ENCODE results near the gene WDR33. TPM values are rescaled to one million over a fixed set of nuclear protein-coding genes. Genes with fewer than 3 reads are reported as not detected.

The WDR33 gene
- total and polyA plus RNA-seq, 4 donors, result 8.2 to 37.5 (median 22.4) TPM

DNA sequence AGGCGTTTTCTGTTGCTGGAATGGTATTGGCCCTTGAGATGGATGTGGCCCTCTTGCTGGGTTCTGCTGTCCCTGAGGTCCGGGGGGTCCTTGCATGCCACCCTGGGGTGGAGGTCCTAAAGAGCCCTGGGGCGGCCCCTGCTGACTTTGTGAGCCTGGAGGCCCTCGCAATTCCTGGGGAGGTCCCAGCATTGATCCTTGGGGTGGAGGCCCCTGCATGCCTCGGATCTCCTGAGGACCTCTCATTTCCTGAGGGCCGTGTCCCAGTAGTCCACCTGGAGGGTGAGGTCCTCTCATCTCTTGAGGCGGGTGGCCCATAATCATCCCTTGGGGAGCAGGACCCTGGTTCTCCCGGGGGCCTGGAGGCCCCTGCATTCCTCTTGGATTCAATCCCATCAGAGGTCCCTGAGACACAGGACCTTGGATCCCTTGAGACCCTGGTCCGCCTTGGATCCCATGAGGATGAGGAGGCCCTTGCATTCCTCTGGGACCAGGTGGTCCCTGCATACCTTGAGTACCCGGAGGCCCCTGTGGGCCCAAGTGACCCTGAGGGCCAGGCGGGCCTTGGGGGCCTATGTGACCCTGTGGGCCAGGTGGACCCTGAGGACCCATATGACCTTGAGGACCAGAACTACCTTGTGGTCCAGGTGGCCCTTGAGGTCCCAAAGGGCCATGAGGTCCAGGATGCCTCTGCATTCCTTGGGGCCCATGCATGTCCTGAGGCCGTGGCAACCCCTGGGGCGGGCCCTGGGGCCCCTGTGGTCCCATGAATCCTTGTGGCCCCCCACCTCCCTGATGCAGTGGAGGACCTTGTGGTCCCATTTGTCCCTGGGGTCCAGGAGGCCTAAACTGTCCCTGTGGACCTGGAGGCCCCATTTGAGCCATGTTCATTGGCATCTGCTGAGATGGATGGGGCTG is 91.4 kb downstream of the WDR33 start:
- H3K4me1 ChIP-seq (ENCODE audit: control insufficient read depth in 4 of 4, insufficient read depth in 4 of 4, low read length in 3 of 4), result no peaks in the 10 kb centered on the region
- no peaks in the 10 kb centered on the region for H3K9me3 ChIP-seq (ENCODE audit: control insufficient read depth in 4 of 4, low read length in 3 of 4)
- H3K27ac ChIP-seq (ENCODE audit: low read depth in 1 of 2, low read length in 2 of 2), result no peak overlapping the region
- H3K9ac ChIP-seq (ENCODE audit: low read depth in 1 of 2, low read length in 2 of 2), result no peak overlapping the region
- H3K36me3 ChIP-seq (ENCODE audit: control insufficient read depth in 4 of 4, insufficient read depth in 3 of 4, low read depth in 1 of 4, low read length in 3 of 4), result peaks cover 12 to 42% (median 27%) of the 10 kb centered on the region in 4 donors
- no peaks in the 10 kb centered on the region for H3K27me3 ChIP-seq (ENCODE audit: control insufficient read depth in 4 of 4, insufficient read depth in 4 of 4, low read length in 3 of 4)
- over 99% methylated on average over 13 of the region's 13 CpGs for WGBS
- TF ChIP-seq GABPA (IDR thresholded peaks at IDR 0.05 in 1 of 2, conservative IDR thresholded peaks at IDR 0.05 in 1 of 2) (no peak), JUND (IDR thresholded peaks at IDR 0.05) (no peak), TAF1 (conservative IDR thresholded peaks at IDR 0.05) (no peak), YY1 (IDR thresholded peaks at IDR 0.05) (no peak), FOXA2 (IDR thresholded peaks at IDR 0.05) (no peak), ATF3 (IDR thresholded peaks at IDR 0.05) (no peak), FOXA1 (IDR thresholded peaks at IDR 0.05) (no peak), CTCF (IDR thresholded peaks at IDR 0.05; ENCODE audit: low read depth, low read length, missing input control) (no peak), MAX (IDR thresholded peaks at IDR 0.05) (no peak), EGR1 (IDR thresholded peaks at IDR 0.05; ENCODE audit: low read depth in 2 of 2) (no peak), RXRA (IDR thresholded peaks at IDR 0.05) (no peak)
- TF ChIP-seq, protein P1, sequence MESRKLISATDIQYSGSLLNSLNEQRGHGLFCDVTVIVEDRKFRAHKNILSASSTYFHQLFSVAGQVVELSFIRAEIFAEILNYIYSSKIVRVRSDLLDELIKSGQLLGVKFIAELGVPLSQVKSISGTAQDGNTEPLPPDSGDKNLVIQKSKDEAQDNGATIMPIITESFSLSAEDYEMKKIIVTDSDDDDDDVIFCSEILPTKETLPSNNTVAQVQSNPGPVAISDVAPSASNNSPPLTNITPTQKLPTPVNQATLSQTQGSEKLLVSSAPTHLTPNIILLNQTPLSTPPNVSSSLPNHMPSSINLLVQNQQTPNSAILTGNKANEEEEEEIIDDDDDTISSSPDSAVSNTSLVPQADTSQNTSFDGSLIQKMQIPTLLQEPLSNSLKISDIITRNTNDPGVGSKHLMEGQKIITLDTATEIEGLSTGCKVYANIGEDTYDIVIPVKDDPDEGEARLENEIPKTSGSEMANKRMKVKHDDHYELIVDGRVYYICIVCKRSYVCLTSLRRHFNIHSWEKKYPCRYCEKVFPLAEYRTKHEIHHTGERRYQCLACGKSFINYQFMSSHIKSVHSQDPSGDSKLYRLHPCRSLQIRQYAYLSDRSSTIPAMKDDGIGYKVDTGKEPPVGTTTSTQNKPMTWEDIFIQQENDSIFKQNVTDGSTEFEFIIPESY (IDR thresholded peaks at IDR 0.05), result no peak
- DNase-seq (ENCODE audit: low spot score), result no peak
- H3K4me3 ChIP-seq (ENCODE audit: low read depth in 1 of 3, low read length in 3 of 3), result no peak overlapping the region

DNA sequence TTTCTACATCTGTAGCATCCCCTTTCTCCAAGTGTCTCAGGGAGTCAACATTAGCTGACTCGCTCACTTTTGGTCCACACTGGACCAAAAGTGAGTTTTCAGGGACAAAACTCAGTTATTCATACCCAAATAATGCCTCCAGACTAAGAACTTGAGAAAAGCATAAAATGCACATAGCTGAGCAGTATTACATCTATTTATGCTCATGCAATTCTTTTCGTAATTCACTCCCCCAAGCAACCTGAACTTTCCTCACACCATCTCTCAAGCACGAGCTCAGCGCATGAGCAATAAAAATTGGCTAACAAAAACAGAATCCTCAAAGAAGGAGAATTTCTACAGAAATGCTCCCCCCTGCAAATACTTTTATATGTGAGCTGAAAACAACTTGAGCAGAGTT is 92.7 kb downstream of the WDR33 start:
- TF ChIP-seq GABPA (IDR thresholded peaks at IDR 0.05 in 1 of 2, conservative IDR thresholded peaks at IDR 0.05 in 1 of 2) (no peak), MAX (IDR thresholded peaks at IDR 0.05) (no peak), FOXA1 (IDR thresholded peaks at IDR 0.05) (no peak), NR2F2 (IDR thresholded peaks at IDR 0.05) (no peak), ATF3 (IDR thresholded peaks at IDR 0.05) (no peak), HNF4G (IDR thresholded peaks at IDR 0.05) (no peak), RAD21 (IDR thresholded peaks at IDR 0.05) (no peak), HNF4A (conservative IDR thresholded peaks at IDR 0.05) (no peak), RXRA (IDR thresholded peaks at IDR 0.05) (no peak), FOXA2 (IDR thresholded peaks at IDR 0.05) (no peak), REST (IDR thresholded peaks at IDR 0.05) (no peak), YY1 (IDR thresholded peaks at IDR 0.05) (no peak)
- TF ChIP-seq, protein P1 (IDR thresholded peaks at IDR 0.05), result no peak
- DNase-seq (ENCODE audit: low spot score), result no peak
- Histone ChIP-seq H3K4me3 (ENCODE audit: low read depth in 1 of 3, low read length in 3 of 3) (no peak overlapping the region), H3K9ac (ENCODE audit: low read depth in 1 of 2, low read length in 2 of 2) (no peak overlapping the region), H3K36me3 (ENCODE audit: control insufficient read depth in 4 of 4, insufficient read depth in 3 of 4, low read depth in 1 of 4, low read length in 3 of 4) (peaks cover 12 to 42% (median 30%) of the 10 kb centered on the region in 4 donors), H3K27me3 (ENCODE audit: control insufficient read depth in 4 of 4, insufficient read depth in 4 of 4, low read length in 3 of 4) (no peaks in the 10 kb centered on the region), H3K27ac (ENCODE audit: low read depth in 1 of 2, low read length in 2 of 2) (no peak overlapping the region), H3K4me1 (ENCODE audit: control insufficient read depth in 4 of 4, insufficient read depth in 4 of 4, low read length in 3 of 4) (no peaks in the 10 kb centered on the region), H3K9me3 (ENCODE audit: control insufficient read depth in 4 of 4, low read length in 3 of 4) (no peaks in the 10 kb centered on the region)
- WGBS, result 94% methylated on average over 4 of the region's 4 CpGs

Data from liver (tissue), 9 donors.